GM23338 (cell line): Measurements from ENCODE around the gene GIPC2.

Experiments used
- POLR2AphosphoS5 ChIP-seq: IDR thresholded peaks from 2 replicates; pipeline ENCODE4 v1.6.1; 2016; ENCODE audit warnings: antibody characterized with exemption, low read depth
- TF ChIP-seq, protein P1 (sequence below), 2 experiments: fragments of 200-600 bp in 1 of 2; sonication (generic) in 1 of 2; conservative IDR thresholded peaks; 2 replicates each; pipeline versions ENCODE4 v1.5.1 to v1.6.1; 2016 to 2017; ENCODE audit warnings: antibody characterized with exemption in 2 of 2, low read depth in 2 of 2, mild to moderate bottlenecking in 2 of 2, moderate library complexity in 1 of 2

DNA sequence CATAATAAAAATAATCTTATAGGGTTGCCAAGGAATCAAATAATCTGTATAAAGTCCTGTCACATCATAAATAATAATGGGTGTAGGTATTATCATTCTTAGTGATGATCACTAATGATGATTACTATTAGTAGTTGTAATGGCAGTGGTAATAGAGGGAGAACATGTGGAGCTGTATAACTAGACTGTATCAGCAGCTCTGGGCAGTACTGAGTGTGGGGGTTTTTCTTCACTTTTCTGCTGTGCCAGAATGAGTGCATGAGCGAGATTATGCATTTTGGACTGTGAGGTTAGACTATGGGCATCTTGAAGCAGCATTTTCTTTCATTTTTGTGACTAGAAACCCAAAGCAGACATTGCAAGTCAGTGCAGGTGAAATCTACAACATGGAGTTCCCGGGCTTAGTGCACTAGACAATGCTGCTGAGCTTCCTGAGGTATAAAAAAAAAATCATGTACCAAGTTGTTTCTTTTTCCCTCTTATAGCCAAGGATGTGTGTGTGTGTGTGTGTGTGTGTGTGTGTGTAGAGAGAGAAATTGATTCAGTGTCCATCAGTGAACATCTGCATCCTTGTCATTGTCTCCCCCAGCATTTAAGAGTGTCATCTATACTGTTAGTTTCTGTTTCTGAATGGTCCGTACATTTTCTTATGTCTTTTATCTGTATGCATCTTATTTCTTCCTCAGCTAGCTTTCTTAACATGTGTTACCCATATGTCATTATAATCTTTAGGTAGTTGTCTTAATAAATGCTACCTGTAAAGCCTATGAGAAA is 86.6 kb downstream of the GIPC2 start:
- TF ChIP-seq, protein P1, sequence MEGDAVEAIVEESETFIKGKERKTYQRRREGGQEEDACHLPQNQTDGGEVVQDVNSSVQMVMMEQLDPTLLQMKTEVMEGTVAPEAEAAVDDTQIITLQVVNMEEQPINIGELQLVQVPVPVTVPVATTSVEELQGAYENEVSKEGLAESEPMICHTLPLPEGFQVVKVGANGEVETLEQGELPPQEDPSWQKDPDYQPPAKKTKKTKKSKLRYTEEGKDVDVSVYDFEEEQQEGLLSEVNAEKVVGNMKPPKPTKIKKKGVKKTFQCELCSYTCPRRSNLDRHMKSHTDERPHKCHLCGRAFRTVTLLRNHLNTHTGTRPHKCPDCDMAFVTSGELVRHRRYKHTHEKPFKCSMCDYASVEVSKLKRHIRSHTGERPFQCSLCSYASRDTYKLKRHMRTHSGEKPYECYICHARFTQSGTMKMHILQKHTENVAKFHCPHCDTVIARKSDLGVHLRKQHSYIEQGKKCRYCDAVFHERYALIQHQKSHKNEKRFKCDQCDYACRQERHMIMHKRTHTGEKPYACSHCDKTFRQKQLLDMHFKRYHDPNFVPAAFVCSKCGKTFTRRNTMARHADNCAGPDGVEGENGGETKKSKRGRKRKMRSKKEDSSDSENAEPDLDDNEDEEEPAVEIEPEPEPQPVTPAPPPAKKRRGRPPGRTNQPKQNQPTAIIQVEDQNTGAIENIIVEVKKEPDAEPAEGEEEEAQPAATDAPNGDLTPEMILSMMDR (conservative IDR thresholded peaks at IDR 0.05; ENCODE audit: low read depth in 2 of 2): no peak
- TF ChIP-seq POLR2AphosphoS5: no peak
